SU-DHL-6 (cell line): ENCODE results near the gene INTS7.

Experiments used
- H2AFZ ChIP-seq: fragments of 200-600 bp; sonication (generic); 2 replicates; pipeline ENCODE4 v1.6.1; 2014; ENCODE audit warnings: low read depth, mild to moderate bottlenecking, moderate library complexity, mixed read lengths, antibody characterized with exemption, low read length; ENCODE audit not compliant: severe bottlenecking
- H3F3A ChIP-seq: fragments of 200-600 bp; shearing (Covaris generic); 2 replicates; pipeline ENCODE4 v1.6.0; 2016; ENCODE audit warnings: antibody characterized with exemption, mild to moderate bottlenecking; ENCODE audit not compliant: insufficient read depth
- H3K27ac ChIP-seq: fragments of 200-600 bp; sonication (generic); 2 replicates; pipeline ENCODE4 v1.5.1; 2016; ENCODE audit warnings: low read depth, mild to moderate bottlenecking, low read length, moderate library complexity, mixed read lengths
- H3K27me3 ChIP-seq: fragments of 200-600 bp; sonication (generic), shearing (Covaris generic); 2 replicates; pipeline ENCODE4 v1.6.0; 2014; ENCODE audit warnings: mild to moderate bottlenecking, low read length
- H3K36me3 ChIP-seq: fragments of 200-600 bp; sonication (generic); 2 replicates; pipeline ENCODE4 v1.6.1; 2014; ENCODE audit warnings: mild to moderate bottlenecking, low read length, mixed read lengths
- H3K4me2 ChIP-seq: fragments of 300-600, 200-600 bp; shearing (Covaris generic), sonication (generic); 2 replicates; pipeline ENCODE4 v1.6.0; 2014; ENCODE audit warnings: low read length, low read depth, mild to moderate bottlenecking; ENCODE audit not compliant: poor library complexity, severe bottlenecking
- H3K4me3 ChIP-seq: fragments of 200-600 bp; sonication (generic); 2 replicates; pipeline ENCODE4 v1.5.1; 2014; ENCODE audit warnings: antibody characterized with exemption, low read length, mild to moderate bottlenecking, mixed read lengths; ENCODE audit not compliant: insufficient read depth, poor library complexity, severe bottlenecking
- H3K79me2 ChIP-seq: fragments of 200-600 bp; sonication (generic); 2 replicates; pipeline ENCODE4 v1.6.1; 2014; ENCODE audit warnings: mild to moderate bottlenecking, low read length, moderate library complexity; ENCODE audit not compliant: insufficient read depth
- H3K9ac ChIP-seq: fragments of 200-600 bp; sonication (generic); 2 replicates; pipeline ENCODE4 v1.7.0; 2014; ENCODE audit warnings: mild to moderate bottlenecking, low read length
- H3K9me2 ChIP-seq: fragments of 200-600 bp; sonication (generic); replicated peaks from 2 replicates; pipeline ENCODE4 v1.6.1; 2014; ENCODE audit warnings: low read length; ENCODE audit not compliant: insufficient read depth
- H3K9me3 ChIP-seq: fragments of 200-600 bp; sonication (generic); 2 replicates; pipeline ENCODE4 v1.6.1; 2014; ENCODE audit warnings: low read length, mixed read lengths; ENCODE audit not compliant: insufficient read depth
- H4K20me1 ChIP-seq: fragments of 200-600 bp; sonication (generic); 2 replicates; pipeline ENCODE4 v1.6.1; 2014; ENCODE audit warnings: low read depth, mild to moderate bottlenecking, antibody characterized with exemption, low read length, moderate library complexity, mixed read lengths
- EZH2phosphoT487 ChIP-seq: fragments of 200-600 bp; sonication (generic), shearing (Covaris generic); conservative IDR thresholded peaks from 2 replicates; pipeline ENCODE4 v1.6.1; 2018; ENCODE audit warnings: mild to moderate bottlenecking, antibody characterized with exemption, low read length, moderate library complexity, mixed read lengths
- TF ChIP-seq, protein P1 (sequence below): fragments of 200-600 bp; sonication (generic); IDR thresholded peaks from one replicate; pipeline ENCODE4 v1.5.1; 2017; ENCODE audit warnings: antibody characterized with exemption, mild to moderate bottlenecking, low read length, moderate library complexity; ENCODE audit not compliant: insufficient read depth, poor library complexity, severe bottlenecking

INTS7 gene

DNA sequence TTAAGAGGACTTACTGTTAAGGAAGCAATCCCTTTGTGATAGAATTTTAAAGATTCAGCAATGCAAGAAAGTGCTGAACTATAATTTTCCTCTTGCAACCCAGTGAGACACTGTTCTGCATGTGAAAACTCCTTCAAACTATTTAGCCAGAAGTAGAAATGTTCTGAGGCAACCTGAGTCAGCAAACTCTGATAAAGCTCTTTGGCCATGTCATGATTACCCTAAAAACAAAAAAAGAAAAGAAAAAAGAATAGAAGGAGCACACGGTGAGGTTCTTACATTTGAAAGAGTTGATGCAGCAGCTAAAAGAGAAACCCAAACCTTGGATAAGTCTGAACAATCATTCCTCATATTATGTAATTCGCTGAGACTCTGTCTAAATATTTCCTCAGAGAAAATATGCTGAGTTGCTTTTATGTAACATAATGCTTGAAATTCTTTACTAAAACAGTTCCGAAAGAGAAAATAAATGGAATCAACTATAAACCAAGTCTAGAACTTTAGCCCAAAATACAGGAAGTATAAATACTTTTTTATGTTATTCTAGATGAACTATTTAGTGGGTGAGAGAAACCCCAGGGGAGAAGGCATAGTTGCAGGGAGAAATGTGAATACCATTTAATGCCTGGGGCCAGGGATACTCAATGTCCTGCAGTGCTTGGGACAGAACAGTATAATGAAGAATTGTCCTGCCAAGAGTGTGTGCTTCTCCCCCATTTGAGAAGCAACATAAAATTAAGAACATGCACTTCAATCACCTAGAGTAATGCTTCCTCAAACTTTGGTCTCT, 60.0 kb downstream of the INTS7 start:
- H3K36me3 ChIP-seq = peaks cover 47% of the 10 kb centered on the region
- no peak overlapping the region for H3K4me2 ChIP-seq
- H4K20me1 ChIP-seq = no peaks in the 10 kb centered on the region
- no peaks in the 10 kb centered on the region for H3K9me2 ChIP-seq
- no peak overlapping the region for H2AFZ ChIP-seq
- no peak overlapping the region for H3K4me3 ChIP-seq
- no peaks in the 10 kb centered on the region for H3K27me3 ChIP-seq
- H3K9me3 ChIP-seq = no peaks in the 10 kb centered on the region
- no peaks in the 10 kb centered on the region for H3K79me2 ChIP-seq
- no peak overlapping the region for H3K27ac ChIP-seq
- TF ChIP-seq EZH2phosphoT487 = no peak
- TF ChIP-seq, protein P1, sequence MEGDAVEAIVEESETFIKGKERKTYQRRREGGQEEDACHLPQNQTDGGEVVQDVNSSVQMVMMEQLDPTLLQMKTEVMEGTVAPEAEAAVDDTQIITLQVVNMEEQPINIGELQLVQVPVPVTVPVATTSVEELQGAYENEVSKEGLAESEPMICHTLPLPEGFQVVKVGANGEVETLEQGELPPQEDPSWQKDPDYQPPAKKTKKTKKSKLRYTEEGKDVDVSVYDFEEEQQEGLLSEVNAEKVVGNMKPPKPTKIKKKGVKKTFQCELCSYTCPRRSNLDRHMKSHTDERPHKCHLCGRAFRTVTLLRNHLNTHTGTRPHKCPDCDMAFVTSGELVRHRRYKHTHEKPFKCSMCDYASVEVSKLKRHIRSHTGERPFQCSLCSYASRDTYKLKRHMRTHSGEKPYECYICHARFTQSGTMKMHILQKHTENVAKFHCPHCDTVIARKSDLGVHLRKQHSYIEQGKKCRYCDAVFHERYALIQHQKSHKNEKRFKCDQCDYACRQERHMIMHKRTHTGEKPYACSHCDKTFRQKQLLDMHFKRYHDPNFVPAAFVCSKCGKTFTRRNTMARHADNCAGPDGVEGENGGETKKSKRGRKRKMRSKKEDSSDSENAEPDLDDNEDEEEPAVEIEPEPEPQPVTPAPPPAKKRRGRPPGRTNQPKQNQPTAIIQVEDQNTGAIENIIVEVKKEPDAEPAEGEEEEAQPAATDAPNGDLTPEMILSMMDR = no peak
- H3F3A ChIP-seq = 0 out of 2 replicates have a peak, but pooled peaks cover 6% of the 10 kb centered on the region
- H3K9ac ChIP-seq = no peak overlapping the region

DNA sequence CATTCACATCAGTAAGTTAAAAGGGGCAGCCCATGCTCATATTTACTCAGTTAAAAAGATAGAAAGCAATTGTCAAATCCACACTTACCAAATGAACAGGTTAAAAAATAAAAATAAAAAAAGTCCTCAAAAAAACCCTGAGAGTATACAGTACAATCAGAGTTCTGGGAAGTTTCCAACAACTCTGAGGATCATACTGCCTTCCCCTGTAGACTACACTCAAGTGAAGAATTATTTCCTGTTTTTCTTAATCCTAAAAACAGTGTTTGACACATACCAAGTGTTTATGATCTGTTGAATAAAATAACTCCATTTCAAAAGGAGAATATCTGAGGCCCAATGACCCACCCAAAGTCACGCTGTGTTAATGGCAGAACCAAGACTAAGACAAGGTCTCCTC, 61.8 kb downstream of the INTS7 start:
- no peak overlapping the region for H3K4me2 ChIP-seq
- TF ChIP-seq, protein P1 = no peak
- no peak for TF ChIP-seq EZH2phosphoT487
- H3K9me2 ChIP-seq = no peaks in the 10 kb centered on the region
- H3K27me3 ChIP-seq = no peaks in the 10 kb centered on the region
- H3K9me3 ChIP-seq = no peaks in the 10 kb centered on the region
- H3K4me3 ChIP-seq = no peak overlapping the region
- no peak overlapping the region for H3K9ac ChIP-seq
- peaks cover 43% of the 10 kb centered on the region for H3K36me3 ChIP-seq
- H2AFZ ChIP-seq = no peak overlapping the region
- H3K79me2 ChIP-seq = no peaks in the 10 kb centered on the region
- no peak overlapping the region for H3K27ac ChIP-seq
- H3F3A ChIP-seq = 0 out of 2 replicates have a peak, but pooled peaks cover 6% of the 10 kb centered on the region
- H4K20me1 ChIP-seq = no peaks in the 10 kb centered on the region

DNA sequence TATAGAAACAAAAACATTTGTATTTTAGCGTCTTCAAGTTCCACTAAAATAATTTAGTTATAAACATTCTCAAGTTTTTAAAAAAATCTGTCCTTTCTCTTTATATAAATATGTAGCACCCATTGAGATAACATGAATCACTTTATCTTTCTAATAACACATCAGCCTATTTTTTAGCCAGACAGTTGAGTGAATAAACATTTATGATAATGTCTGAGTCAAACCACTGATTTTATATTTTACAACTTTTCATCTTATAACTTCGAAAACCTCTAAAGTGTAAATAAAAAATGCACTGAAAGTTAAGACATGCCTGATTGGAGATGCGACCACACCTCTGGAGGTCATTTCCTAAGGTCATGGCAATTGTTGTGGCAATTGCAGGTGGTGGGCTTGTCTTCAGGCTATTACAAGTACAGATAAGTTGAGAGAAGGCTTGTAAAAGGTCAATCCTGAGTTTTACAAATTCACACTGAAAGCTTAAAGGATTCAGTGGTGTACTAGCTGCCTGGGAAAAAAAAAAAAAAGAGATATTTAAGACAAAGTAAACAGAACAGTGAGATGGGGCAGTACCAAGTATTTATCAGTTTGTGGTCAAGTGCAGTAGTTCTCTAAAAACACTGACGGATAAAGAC, 67.0 kb downstream of the INTS7 start:
- Histone ChIP-seq H3K9ac (no peak overlapping the region), H4K20me1 (no peaks in the 10 kb centered on the region), H3K79me2 (no peaks in the 10 kb centered on the region), H2AFZ (no peak overlapping the region), H3F3A (no peaks in the 10 kb centered on the region), H3K27ac (no peak overlapping the region), H3K4me2 (no peak overlapping the region), H3K9me3 (no peaks in the 10 kb centered on the region), H3K4me3 (no peak overlapping the region), H3K36me3 (peaks cover 33% of the 10 kb centered on the region), H3K9me2 (no peaks in the 10 kb centered on the region), H3K27me3 (no peaks in the 10 kb centered on the region)
- TF ChIP-seq EZH2phosphoT487 = no peak
- TF ChIP-seq, protein P1 = no peak
